Mucosa of descending colon (tissue), 3 donors: Measurements from ENCODE around the gene MCAM. TPM values are rescaled to one million over a fixed set of nuclear protein-coding genes. Genes with fewer than 3 reads are reported as not detected.
A peak's percentile ranks its signal among the peaks of the same experiment; 100 is the strongest.

ENCODE experiments used
- ATAC-seq: fragments of 200-7000 bp; cut with Tn5 transposase; one replicate; pipeline ENCODE4 v1.9.1; 2020; ENCODE audit warnings: mild to moderate bottlenecking, moderate library complexity
- DNase-seq, 3 donors: peaks; one replicate each; pipeline ENCODE4 v3.0.0-alpha.2; 2020
- H3K36me3 ChIP-seq: fragments of 200-600 bp; one replicate; pipeline ENCODE4 v1.8.0; 2021; ENCODE audit warnings: low read depth, mild to moderate bottlenecking
- H3K4me1 ChIP-seq: fragments of 200-600 bp; one replicate; pipeline ENCODE4 v1.8.0; 2021; ENCODE audit warnings: low read depth, mild to moderate bottlenecking
- H3K4me3 ChIP-seq: fragments of 200-600 bp; one replicate; pipeline ENCODE4 v1.8.0; 2021; ENCODE audit warnings: mild to moderate bottlenecking
- H3K9me3 ChIP-seq: fragments of 200-600 bp; one replicate; pipeline ENCODE4 v1.8.0; 2021; ENCODE audit warnings: mild to moderate bottlenecking
- intact Hi-C, 2 donors: fragments of 100-400 bp; cut with DNase I in 1 of 2; cut with micrococcal nuclease in 1 of 2; formaldehyde crosslinking; loops; one replicate each; pipeline versions ENCODE4 v1.11.0 to v1.11.1; 2022; cut with DNase I, micrococcal nuclease
- total RNA-seq, 3 donors: library from RNA; stranded (reverse); fragmentation: NEBNext Ultra II Directional in 2 of 3; extraction: Animal tissue kit (Norgen Biotek cat#: 25700) in 2 of 3; gene quantifications; one replicate each; pipeline versions ENCODE4 v1.2.1 to v1.2.4, GENCODE V29; 2021 to 2023
- TF ChIP-seq, protein P1 (sequence below): fragments of 200-600 bp; IDR thresholded peaks from one replicate; pipeline ENCODE4 v1.8.0; 2022; ENCODE audit warnings: antibody characterized with exemption, mild to moderate bottlenecking
- donor health status: DM: no; HTN: no; CAD: no; lungs with moderate emphysema.
- donor health status: DM: no; HTN: no; CAD: no.
- donor health status: DM: no; HTN: yes; CAD: no.

The MCAM gene
- total RNA-seq, 3 donors from 2014 or later = 9.7 to 186 (median 32.5) TPM

DNA sequence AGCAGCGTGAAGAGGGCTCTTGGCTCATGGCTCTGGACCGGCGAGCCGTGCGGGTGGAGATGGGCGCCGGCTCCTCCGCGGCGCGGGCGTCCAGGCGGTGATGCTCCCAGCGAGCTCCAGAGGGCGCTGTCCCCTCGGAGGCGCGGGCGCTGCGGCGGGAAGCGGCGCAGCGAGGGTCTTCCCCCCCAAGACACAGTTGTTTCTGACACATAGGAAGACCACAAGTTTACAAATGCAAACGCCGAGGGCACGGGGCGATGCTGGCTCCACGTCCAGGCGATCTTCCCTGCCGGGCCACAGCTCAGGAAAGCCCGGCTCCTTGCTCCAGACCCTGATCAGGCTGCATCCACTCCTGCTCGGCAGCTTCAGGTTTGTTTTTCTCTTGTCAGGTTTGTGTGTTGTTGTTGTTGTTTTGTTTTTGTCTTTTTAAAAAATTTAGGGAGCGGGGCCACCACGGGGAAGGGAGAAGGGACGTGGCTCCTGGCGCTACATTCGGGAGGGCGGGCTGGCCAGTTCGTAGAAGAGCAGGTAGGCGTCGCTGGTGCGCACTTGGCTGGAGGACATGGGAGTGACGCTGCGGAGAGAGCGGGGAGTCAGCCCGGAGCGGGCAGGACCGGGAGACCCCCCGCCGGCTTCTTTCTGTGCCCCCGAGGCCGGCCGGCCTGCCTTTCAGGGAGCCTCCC, 39.6 kb upstream of the MCAM start:
- DNase-seq (peak; percentile 85 to 89 (median 88)), ATAC-seq (peak; percentile 91)
- Histone ChIP-seq H3K36me3 (no peaks in the 10 kb centered on the region), H3K4me3 (no peak overlapping the region), H3K4me1 (peaks cover 11% of the 10 kb centered on the region), H3K9me3 (no peaks in the 10 kb centered on the region)
- TF ChIP-seq, protein P1, sequence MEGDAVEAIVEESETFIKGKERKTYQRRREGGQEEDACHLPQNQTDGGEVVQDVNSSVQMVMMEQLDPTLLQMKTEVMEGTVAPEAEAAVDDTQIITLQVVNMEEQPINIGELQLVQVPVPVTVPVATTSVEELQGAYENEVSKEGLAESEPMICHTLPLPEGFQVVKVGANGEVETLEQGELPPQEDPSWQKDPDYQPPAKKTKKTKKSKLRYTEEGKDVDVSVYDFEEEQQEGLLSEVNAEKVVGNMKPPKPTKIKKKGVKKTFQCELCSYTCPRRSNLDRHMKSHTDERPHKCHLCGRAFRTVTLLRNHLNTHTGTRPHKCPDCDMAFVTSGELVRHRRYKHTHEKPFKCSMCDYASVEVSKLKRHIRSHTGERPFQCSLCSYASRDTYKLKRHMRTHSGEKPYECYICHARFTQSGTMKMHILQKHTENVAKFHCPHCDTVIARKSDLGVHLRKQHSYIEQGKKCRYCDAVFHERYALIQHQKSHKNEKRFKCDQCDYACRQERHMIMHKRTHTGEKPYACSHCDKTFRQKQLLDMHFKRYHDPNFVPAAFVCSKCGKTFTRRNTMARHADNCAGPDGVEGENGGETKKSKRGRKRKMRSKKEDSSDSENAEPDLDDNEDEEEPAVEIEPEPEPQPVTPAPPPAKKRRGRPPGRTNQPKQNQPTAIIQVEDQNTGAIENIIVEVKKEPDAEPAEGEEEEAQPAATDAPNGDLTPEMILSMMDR = peak; percentile 81
- intact Hi-C loops = no loop called here

DNA sequence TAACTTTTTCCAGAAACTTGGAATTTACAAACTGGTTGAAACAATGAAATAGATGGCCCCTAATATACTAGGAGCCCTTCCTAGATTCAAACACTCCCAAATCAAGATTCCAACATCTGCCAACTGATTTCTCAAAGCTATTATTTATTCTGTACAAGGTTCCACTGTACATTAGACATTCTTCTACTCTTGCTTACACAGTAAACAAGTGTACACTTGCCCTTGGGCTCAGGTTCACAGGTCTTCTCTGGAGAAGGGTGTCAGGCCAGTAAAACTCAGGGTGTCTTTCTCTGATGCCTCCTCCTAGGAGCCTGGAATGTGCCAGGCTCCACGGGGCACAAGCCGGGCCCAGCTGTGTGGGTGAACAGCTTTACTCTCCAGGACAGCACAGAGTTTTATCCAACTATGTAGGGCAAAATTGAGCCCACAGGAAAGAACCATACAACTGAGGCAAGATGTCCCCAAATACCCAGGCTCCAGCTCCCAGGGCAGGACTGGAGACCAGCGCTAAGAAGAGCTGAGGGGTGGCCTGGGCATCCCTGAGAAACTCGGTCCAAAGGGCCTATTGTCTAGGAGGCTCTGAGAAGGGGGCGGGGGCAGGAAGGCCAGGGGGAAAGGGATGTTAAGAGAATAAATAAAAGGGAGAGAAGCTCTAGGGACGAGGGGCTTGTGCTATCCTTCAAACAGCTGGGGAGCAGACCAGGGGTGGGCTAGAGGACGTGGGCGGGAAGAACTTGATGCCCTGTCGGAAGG, 38.3 kb upstream of the MCAM start:
- ATAC-seq (no peak), DNase-seq (no peak)
- intact Hi-C loops = no loop called here
- no peak overlapping the region for H3K4me3 ChIP-seq
- H3K4me1 ChIP-seq = peaks cover 11% of the 10 kb centered on the region
- no peaks in the 10 kb centered on the region for H3K36me3 ChIP-seq
- H3K9me3 ChIP-seq = no peaks in the 10 kb centered on the region
- TF ChIP-seq, protein P1 = no peak

DNA sequence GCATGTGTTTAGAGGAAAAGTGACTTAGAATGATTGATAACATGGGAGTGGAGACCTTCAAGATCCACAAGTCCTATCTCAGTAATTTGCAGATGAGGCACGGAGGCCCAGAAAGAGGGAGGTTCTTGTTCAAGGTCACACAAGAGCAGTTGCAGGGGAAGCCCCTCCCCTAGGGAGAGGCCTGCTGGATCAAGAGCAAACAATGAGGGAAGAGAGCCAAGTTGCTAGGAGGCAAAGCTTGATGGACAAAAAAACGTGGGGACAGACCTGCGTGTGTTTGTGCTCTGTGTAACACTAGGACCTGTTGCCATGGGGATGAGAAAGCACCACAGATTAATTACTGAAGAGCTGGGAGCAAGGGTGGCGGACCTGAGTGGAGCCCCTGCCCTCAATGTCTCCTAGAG, 35.9 kb upstream of the MCAM start:
- intact Hi-C loops = loop anchor here in 1 of 2 donors (5.0 kb wide), 1 partner anchor 124 kb away; no protein-coding TSS in a partner anchor
- peaks cover 11% of the 10 kb centered on the region for H3K4me1 ChIP-seq
- H3K4me3 ChIP-seq = no peak overlapping the region
- DNase-seq = peak in 2 of 3 donors; percentile 35 to 44
- H3K9me3 ChIP-seq = no peaks in the 10 kb centered on the region
- no peaks in the 10 kb centered on the region for H3K36me3 ChIP-seq
- peak; percentile 57 for ATAC-seq
- TF ChIP-seq, protein P1 = no peak

DNA sequence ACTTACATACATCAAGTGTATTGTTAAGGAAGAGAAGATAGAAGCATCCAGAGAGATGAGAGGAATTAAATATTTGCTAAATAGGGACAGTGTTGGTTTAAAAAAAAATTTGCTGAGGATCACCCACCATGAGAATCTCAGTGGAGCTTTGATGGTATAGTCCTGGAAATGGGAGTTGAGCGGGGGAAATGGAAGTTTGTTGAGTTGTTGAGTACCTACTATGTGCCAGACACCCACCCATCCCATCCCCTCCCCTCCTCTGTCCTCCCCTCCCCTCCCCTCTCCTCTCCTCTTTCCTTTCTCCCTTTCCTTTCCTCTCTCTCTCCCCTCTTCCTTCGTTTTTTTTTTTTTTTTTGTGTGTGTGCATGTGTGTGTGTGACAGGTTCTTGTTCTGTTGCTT, 34.3 kb upstream of the MCAM start:
- Histone ChIP-seq H3K9me3 (no peaks in the 10 kb centered on the region), H3K4me1 (peaks cover 6% of the 10 kb centered on the region), H3K36me3 (no peaks in the 10 kb centered on the region), H3K4me3 (no peak overlapping the region)
- intact Hi-C loops = loop anchor here in 1 of 2 donors (5.0 kb wide), 1 partner anchor 126 kb away; no protein-coding TSS in a partner anchor
- TF ChIP-seq, protein P1 = no peak
- ATAC-seq = no peak
- DNase-seq = no peak

DNA sequence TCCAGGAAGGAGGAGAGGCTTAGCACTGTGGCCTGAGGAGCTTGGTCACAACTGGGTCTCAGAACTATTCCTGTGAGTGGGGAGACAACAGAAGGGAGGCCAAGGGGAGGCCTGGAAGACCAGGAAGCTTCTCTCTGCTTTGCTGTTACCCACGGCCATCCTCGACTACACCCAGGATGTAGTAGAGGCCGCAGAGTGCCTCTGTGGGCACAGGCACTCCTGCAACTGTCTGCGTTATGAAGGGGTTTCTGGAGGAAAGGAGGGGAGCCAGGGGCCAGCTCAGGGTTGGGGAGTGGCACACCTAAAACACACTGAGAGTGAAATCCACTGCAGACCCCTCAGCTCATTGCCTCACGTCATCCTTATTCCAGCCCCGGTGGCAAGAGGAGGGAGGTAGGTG, 33.4 kb upstream of the MCAM start:
- intact Hi-C loops = loop anchor here in 1 of 2 donors (5.0 kb wide), 1 partner anchor 127 kb away; no protein-coding TSS in a partner anchor
- Histone ChIP-seq H3K36me3 (no peaks in the 10 kb centered on the region), H3K4me1 (peaks cover 6% of the 10 kb centered on the region), H3K4me3 (no peak overlapping the region), H3K9me3 (no peaks in the 10 kb centered on the region)
- DNase-seq = no peak
- TF ChIP-seq, protein P1 = no peak
- no peak for ATAC-seq
